Activated CD4-positive, alpha-beta T cell treated with anti-CD3 and anti-CD28 coated beads, Interleukin-10, Interleukin-2, amounts not matched to agents 100 ng/mL and 50 ng/mL, durations not matched to agents 16 hours and 8 hours (primary cell): Measurements from ENCODE around the gene PCK2.
A peak's percentile ranks its signal among the peaks of the same experiment; 100 is the strongest.
"Not testable (repeated sequence)": the region's sequence is repeated elsewhere in the genome, so short reads cannot be mapped to it uniquely, and the experiment has no call there.

Experiments
- DNase-seq: peaks from one replicate; pipeline ENCODE4 v3.0.0-alpha.2; 2020

The PCK2 gene

GRCh38 chr14:24093901-24094840, at the start of gene PCK2:
PCK2 (plus strand) TSS chr14:24094311; CDS start chr14:24094406, 95 bp downstream.
- peak; percentile 96 for DNase-seq

GRCh38 chr14:24049002-24049401, 45.1 kb upstream of the PCK2 start:
- not testable (repeated sequence) for DNase-seq

- DNase-seq, result not testable (repeated sequence)
Measured at GRCh38 chr14:24050753-24051152, 43.4 kb upstream of the PCK2 start.

GRCh38 chr14:24051176-24051788, 42.8 kb upstream of the PCK2 start:
- no peak for DNase-seq

- DNase-seq, result peak; percentile 77
Measured at GRCh38 chr14:24051789-24052655, 42.1 kb upstream of the PCK2 start, which contains the start of gene CARMIL3. CARMIL3 (plus strand) TSS chr14:24052009; CDS start chr14:24052154, 145 bp downstream.

GRCh38 chr14:24052656-24053547, 41.2 kb upstream of the PCK2 start:
- DNase-seq, result peak; percentile 68

GRCh38 chr14:24053548-24054323, 40.4 kb upstream of the PCK2 start:
- DNase-seq, result no peak

- DNase-seq, result no peak
Measured at GRCh38 chr14:24054324-24054641, 39.8 kb upstream of the PCK2 start.

- no peak for DNase-seq
Measured at GRCh38 chr14:24054646-24055045, 39.5 kb upstream of the PCK2 start.

GRCh38 chr14:24055971-24056799, 37.9 kb upstream of the PCK2 start:
- no peak for DNase-seq

GRCh38 chr14:24056800-24057184, 37.3 kb upstream of the PCK2 start:
- no peak for DNase-seq

- DNase-seq, result no peak
Measured at GRCh38 chr14:24057271-24057670, 36.8 kb upstream of the PCK2 start.

- no peak for DNase-seq
Measured at GRCh38 chr14:24057867-24058259, 36.2 kb upstream of the PCK2 start.

- DNase-seq, result peak; percentile 77
Measured at GRCh38 chr14:24058260-24058950, 35.7 kb upstream of the PCK2 start.

- no peak for DNase-seq
Measured at GRCh38 chr14:24058951-24059475, 35.1 kb upstream of the PCK2 start.

- no peak for DNase-seq
Measured at GRCh38 chr14:24059841-24060388, 34.2 kb upstream of the PCK2 start.

- no peak for DNase-seq
Measured at GRCh38 chr14:24060443-24060842, 33.7 kb upstream of the PCK2 start.

- DNase-seq, result no peak
Measured at GRCh38 chr14:24060984-24061913, 32.9 kb upstream of the PCK2 start.
